ENCODE data around the gene PRRC1.

GRCh38 chr5:127588368-127588767 lies 70.9 kb downstream of the PRRC1 start:
- TF ChIP-seq CTCF (IDR thresholded peaks at IDR 0.05): no peak
- no peak for TF ChIP-seq USF2 (IDR thresholded peaks at IDR 0.05; ENCODE audit: borderline replicate concordance, low read depth, low read length)
- no peak for TF ChIP-seq EP300 (IDR thresholded peaks at IDR 0.05; ENCODE audit: borderline replicate concordance in 1 of 2, low read depth in 1 of 2, low read length in 1 of 2)

Measured in SK-N-SH (cell line).